ENCODE measurements around the gene THOC1.

The THOC1 gene

DNA sequence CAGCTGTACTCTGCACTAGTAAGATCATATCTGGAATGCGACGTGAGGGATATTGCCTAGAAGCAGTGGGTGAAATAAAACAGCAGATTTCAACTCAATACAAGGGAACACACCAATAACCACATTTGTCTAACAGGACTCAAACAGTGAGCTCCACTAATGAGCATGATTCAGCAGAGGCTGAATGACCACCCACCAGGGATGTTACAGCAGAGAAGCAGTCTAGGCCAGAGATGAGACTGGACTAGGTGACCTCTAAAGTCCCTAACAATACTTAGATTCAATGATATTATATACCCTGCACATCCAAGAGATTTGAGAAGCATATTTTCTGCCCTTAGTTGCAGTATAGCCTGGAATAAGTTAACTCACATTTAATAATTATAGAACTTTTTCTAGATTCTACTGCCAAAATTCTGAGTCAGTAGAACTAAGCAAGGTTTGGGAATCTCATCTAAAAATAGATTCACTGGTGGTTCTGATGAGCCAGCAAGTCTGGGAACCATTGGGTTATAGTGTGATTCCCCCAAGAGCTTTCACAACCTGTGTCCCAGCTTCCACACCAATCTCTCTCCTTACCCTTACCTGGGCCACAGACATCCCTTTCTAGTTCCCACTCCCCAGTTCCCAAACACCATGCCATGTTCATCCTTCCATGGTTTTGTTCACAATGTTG, 6.3 kb downstream of the THOC1 start:
- peaks cover 41% of the 10 kb centered on the region for H3K36me3 Mint-ChIP-seq (ENCODE audit: low read depth)
- no peak for DNase-seq (ENCODE audit: low spot score)
- H3K9me3 Mint-ChIP-seq = no peaks in the 10 kb centered on the region
- H3K4me1 Mint-ChIP-seq (ENCODE audit: low read depth) = peaks cover 10% of the 10 kb centered on the region
- no peak overlapping the region for H3K27ac Mint-ChIP-seq
- no peaks in the 10 kb centered on the region for H3K27me3 Mint-ChIP-seq (ENCODE audit: low read depth)
- H3K4me3 Mint-ChIP-seq = no peak overlapping the region

DNA sequence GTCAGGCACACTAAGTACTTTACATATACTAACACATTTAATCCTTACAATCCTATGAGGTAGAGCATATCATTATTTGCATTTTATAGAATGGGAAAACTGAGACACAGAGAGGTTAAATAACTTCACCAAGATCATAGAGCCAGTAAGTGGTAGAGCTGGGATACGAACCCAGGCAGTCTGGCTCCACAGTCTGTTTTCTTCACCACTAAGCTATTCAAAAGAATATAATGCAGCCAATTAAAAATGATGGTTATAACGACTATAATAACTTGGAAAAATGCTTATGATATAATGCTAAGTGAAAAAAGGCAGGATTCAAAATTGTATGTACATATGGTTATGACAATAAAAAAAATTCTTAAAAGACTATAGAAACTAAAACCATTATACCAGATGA, 7.3 kb downstream of the THOC1 start:
- Mint-ChIP-seq H3K9me3 (no peaks in the 10 kb centered on the region), H3K4me1 (ENCODE audit: low read depth) (peaks cover 5% of the 10 kb centered on the region), H3K36me3 (ENCODE audit: low read depth) (peaks cover 43% of the 10 kb centered on the region), H3K4me3 (no peak overlapping the region), H3K27ac (no peak overlapping the region), H3K27me3 (ENCODE audit: low read depth) (no peaks in the 10 kb centered on the region)
- DNase-seq (ENCODE audit: low spot score) = no peak

DNA sequence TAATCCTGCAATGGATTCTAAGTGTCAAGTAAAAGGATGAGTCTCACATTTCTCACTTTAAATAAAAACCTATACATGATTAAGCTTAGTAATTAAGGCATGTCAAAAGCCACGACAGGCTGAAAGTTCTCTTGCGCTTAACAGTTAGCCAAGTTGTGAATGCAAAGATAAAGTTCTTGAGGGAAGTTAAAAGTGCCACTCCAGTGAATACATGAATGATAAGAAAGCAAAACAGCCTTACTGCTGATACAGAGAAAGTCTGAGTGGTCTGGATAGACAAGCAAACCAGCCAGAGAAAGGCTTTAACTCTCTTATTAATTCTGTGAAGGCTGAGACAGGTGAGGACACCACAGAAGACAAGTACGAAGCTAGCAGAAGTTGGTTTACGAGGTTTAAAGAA, 12.7 kb downstream of the THOC1 start:
- DNase-seq (ENCODE audit: low spot score) = no peak
- Mint-ChIP-seq H3K27me3 (ENCODE audit: low read depth) (no peaks in the 10 kb centered on the region), H3K4me3 (no peak overlapping the region), H3K4me1 (ENCODE audit: low read depth) (peaks cover 3% of the 10 kb centered on the region), H3K27ac (no peak overlapping the region), H3K9me3 (no peaks in the 10 kb centered on the region), H3K36me3 (ENCODE audit: low read depth) (peaks cover 57% of the 10 kb centered on the region)

DNA sequence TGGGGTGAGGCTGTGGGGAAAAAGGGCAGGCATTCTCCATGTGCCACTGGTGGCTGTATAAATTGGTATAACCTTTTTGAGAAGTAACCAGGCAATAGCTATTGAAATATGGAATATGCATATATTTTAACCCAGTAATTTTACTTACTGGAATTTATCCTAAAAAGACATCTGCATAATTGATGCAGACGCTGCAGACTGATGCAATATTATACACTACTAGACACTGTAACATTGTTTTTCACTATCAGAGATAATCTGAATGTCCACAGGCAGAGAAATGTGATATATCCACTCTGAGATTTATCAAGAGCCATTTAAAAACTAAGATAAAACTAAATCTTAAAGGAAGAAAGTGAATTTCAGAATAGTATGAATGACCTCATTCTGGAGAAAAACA, 14.7 kb downstream of the THOC1 start:
- Mint-ChIP-seq H3K27ac (no peak overlapping the region), H3K9me3 (no peaks in the 10 kb centered on the region), H3K27me3 (ENCODE audit: low read depth) (no peaks in the 10 kb centered on the region), H3K4me1 (ENCODE audit: low read depth) (peaks cover 2% of the 10 kb centered on the region), H3K36me3 (ENCODE audit: low read depth) (peaks cover 54% of the 10 kb centered on the region), H3K4me3 (no peak overlapping the region)
- no peak for DNase-seq (ENCODE audit: low spot score)

DNA sequence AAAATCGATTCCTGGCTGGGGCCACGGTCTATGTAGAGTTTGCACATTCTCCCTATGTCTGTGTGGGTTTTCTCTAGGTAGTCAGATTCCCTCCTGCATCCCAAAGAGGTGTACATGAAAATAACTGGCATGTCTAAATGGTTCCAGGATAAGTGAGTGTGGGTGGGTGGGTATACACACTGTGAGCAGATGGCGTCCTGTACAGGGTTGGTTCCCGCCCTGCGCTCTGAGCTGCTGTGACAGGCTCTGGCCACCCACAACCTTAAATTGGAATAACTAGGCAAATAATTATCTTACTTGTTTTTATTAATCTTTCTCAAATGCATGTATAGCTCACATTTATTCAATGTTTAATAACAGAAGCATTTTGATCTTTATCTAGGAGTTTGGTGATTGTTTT, 16.3 kb downstream of the THOC1 start:
- H3K36me3 Mint-ChIP-seq (ENCODE audit: low read depth) = peaks cover 48% of the 10 kb centered on the region
- no peak overlapping the region for H3K4me3 Mint-ChIP-seq
- no peak for DNase-seq (ENCODE audit: low spot score)
- H3K27ac Mint-ChIP-seq = no peak overlapping the region
- no peaks in the 10 kb centered on the region for H3K9me3 Mint-ChIP-seq
- no peaks in the 10 kb centered on the region for H3K4me1 Mint-ChIP-seq (ENCODE audit: low read depth)
- no peaks in the 10 kb centered on the region for H3K27me3 Mint-ChIP-seq (ENCODE audit: low read depth)

DNA sequence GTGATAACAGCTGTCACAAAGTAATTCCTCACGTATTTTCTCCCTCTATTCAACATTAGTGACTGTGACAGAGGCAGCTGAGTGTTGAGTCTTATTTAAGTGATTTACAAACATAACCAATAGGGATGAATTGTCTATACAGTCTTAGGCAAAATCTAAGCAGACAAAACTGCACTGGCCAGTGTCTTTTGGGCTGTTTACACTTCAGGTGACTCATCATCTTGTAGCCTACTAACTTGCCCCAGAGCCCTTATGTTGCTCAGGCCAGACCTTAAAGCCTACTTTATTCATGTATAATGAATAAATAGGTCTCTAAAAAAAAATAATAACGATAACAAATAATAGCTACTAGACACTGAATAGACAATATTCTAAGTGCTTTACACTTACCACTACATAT, 17.2 kb downstream of the THOC1 start:
- H3K27me3 Mint-ChIP-seq (ENCODE audit: low read depth) = no peaks in the 10 kb centered on the region
- H3K9me3 Mint-ChIP-seq = no peaks in the 10 kb centered on the region
- H3K4me3 Mint-ChIP-seq = no peak overlapping the region
- no peak for DNase-seq (ENCODE audit: low spot score)
- H3K4me1 Mint-ChIP-seq (ENCODE audit: low read depth) = no peaks in the 10 kb centered on the region
- peaks cover 46% of the 10 kb centered on the region for H3K36me3 Mint-ChIP-seq (ENCODE audit: low read depth)
- no peak overlapping the region for H3K27ac Mint-ChIP-seq

DNA sequence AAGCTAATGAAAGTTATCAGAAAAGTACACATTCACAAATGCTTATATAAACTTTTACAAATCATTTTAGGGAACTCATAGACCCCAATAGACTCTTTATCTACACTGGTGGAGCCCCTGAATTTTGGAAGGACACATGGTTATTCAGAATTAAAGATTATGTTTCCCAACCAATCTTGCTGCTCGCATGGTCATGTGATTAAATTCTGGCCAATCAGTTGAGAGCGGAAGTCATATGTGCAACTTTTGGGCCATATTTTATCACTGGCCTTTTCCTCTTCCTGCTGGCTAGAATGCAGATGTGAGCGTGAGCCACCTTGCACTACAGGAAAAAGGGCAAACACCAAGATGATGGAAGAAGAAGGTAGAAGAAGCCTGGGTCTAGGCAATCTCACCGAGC, 19.8 kb downstream of the THOC1 start:
- Mint-ChIP-seq H3K27me3 (ENCODE audit: low read depth) (no peaks in the 10 kb centered on the region), H3K4me1 (ENCODE audit: low read depth) (no peaks in the 10 kb centered on the region), H3K36me3 (ENCODE audit: low read depth) (peaks cover 56% of the 10 kb centered on the region), H3K27ac (no peak overlapping the region), H3K4me3 (no peak overlapping the region), H3K9me3 (no peaks in the 10 kb centered on the region)
- no peak for DNase-seq (ENCODE audit: low spot score)

DNA sequence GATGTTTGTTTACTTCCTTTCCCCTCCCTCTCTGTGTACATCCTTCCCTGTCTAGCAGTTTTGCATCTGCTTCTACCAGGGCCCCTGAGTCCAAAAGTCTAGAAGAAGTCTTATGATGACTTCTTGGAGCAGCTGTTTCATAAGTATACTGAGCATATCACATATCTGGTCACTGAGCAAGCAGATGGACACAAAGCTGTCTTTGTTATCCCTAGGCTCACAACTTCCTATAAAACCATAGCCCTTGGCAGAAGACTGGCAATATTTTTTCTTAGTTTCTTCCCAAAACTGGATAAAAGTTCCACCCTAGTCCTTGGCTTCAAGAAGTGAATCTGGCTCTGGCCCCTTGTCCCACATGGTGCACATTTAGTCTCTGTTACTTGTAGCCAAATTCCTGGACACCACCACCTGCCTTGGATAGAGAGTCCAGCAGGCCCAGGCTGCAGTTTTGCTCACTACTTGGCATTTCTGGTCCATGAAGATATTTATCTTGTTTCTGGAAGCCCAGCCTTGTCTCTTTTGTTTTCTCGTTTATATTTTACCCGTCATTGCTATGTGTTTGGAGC, 22.5 kb downstream of the THOC1 start:
- H3K9me3 Mint-ChIP-seq = no peaks in the 10 kb centered on the region
- no peak for DNase-seq (ENCODE audit: low spot score)
- no peak overlapping the region for H3K4me3 Mint-ChIP-seq
- H3K27me3 Mint-ChIP-seq (ENCODE audit: low read depth) = no peaks in the 10 kb centered on the region
- no peaks in the 10 kb centered on the region for H3K4me1 Mint-ChIP-seq (ENCODE audit: low read depth)
- H3K27ac Mint-ChIP-seq = no peak overlapping the region
- peaks cover 44% of the 10 kb centered on the region for H3K36me3 Mint-ChIP-seq (ENCODE audit: low read depth)

DNA sequence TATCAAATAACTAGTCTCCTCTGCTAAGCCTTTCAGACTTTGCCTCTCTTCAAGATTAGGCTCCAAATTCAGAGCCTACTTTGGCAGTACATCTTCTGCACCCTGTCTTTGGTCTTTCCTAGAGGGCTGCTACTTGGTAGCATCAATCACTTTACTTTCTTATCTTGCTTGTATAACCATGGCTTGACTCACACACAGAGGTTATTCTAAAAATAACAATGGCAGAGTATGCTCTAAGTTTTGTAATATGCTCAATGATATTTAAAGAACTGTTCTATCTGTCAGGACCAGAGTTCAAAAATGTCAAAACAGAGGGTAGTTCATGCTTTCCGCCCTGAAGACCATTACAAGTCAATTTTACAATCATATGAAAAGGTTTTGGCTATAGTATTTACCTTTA, 27.7 kb downstream of the THOC1 start:
- Mint-ChIP-seq H3K4me1 (ENCODE audit: low read depth) (no peaks in the 10 kb centered on the region), H3K4me3 (no peak overlapping the region), H3K27ac (no peak overlapping the region), H3K36me3 (ENCODE audit: low read depth) (peaks cover 29% of the 10 kb centered on the region), H3K9me3 (no peaks in the 10 kb centered on the region), H3K27me3 (ENCODE audit: low read depth) (no peaks in the 10 kb centered on the region)
- DNase-seq (ENCODE audit: low spot score) = no peak

DNA sequence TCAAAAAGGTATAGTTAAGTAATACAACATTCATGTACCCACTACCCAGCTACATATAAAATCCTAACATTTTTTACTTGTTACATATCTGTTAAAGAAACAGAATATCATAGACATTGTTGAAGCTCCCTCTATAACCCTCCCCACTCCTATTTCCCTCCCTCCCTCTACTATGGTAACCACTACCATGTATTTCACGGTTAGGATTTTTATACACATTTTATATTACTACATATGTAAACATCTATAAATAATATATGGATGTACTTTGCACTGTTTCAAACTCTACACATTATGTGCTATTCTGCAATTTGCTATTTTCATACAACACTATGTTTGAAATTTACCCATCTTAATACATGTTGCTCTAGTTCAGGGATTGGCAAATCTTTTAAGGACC, 36.3 kb downstream of the THOC1 start:
- no peak overlapping the region for H3K27ac Mint-ChIP-seq
- no peak for DNase-seq (ENCODE audit: low spot score)
- no peak overlapping the region for H3K4me3 Mint-ChIP-seq
- H3K4me1 Mint-ChIP-seq (ENCODE audit: low read depth) = no peaks in the 10 kb centered on the region
- peaks cover 10% of the 10 kb centered on the region for H3K36me3 Mint-ChIP-seq (ENCODE audit: low read depth)
- no peaks in the 10 kb centered on the region for H3K9me3 Mint-ChIP-seq
- no peaks in the 10 kb centered on the region for H3K27me3 Mint-ChIP-seq (ENCODE audit: low read depth)

DNA sequence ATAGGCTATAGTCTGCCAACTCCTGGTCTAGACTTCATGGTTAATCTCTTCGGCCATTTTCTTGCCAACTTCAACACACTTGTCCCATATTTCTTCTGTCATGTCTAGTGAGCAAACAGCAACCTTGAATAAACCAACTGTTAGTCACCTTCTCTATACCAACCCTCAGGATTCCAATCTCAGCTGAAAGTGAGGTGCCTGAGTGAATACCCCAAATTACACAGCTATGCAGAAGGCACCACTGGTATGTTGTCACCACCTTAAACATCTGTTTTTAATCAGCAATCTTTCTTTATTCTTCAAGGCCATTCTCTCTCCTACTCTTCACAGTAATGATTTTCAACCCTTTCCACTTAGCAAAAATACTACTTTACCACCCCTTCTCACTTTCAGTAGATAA, 39.3 kb downstream of the THOC1 start:
- H3K27me3 Mint-ChIP-seq (ENCODE audit: low read depth) = no peaks in the 10 kb centered on the region
- no peak for DNase-seq (ENCODE audit: low spot score)
- H3K4me1 Mint-ChIP-seq (ENCODE audit: low read depth) = no peaks in the 10 kb centered on the region
- H3K9me3 Mint-ChIP-seq = no peaks in the 10 kb centered on the region
- H3K36me3 Mint-ChIP-seq (ENCODE audit: low read depth) = peaks cover 28% of the 10 kb centered on the region
- no peak overlapping the region for H3K4me3 Mint-ChIP-seq
- H3K27ac Mint-ChIP-seq = no peak overlapping the region

DNA sequence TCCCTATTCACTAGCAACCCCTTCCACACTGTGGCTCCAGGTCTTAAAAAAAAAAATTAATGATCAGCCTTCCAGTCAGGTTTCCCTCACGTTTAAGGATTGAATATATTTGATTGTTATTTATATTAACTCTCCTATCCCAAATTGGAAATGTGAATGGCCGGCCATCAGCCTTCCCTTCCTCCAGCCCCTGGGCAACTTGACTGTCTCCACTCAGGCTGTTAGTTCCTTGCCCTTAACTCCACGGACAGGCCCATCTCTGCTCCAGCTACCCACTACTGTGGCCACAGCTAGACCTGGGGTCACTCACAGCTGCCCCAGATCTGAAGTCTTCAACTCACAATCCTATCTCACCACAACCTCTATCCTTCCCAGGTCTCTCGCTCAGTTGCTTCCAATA, 39.9 kb downstream of the THOC1 start:
- Mint-ChIP-seq H3K36me3 (ENCODE audit: low read depth) (peaks cover 32% of the 10 kb centered on the region), H3K9me3 (no peaks in the 10 kb centered on the region), H3K4me1 (ENCODE audit: low read depth) (no peaks in the 10 kb centered on the region), H3K27me3 (ENCODE audit: low read depth) (no peaks in the 10 kb centered on the region), H3K4me3 (no peak overlapping the region), H3K27ac (no peak overlapping the region)
- no peak for DNase-seq (ENCODE audit: low spot score)

DNA sequence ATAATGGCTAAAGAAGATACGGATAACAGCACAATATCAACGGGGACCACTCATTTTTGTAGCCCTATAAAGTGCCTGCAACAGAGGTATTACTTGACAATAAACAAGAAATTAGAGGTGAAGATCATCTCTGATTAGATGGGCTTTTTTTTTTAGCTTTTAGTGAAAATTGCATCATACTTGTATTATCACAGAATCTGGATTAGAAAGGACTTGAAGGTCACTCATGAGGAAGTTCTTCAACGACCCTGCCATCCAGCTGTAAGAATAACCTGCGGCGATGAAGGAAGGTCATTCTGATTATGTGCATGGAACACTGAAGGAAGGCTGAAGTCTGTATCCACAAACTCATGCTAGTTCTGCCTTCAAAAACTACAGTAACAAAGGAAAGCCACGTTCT, 40.5 kb downstream of the THOC1 start:
- no peak for DNase-seq (ENCODE audit: low spot score)
- no peaks in the 10 kb centered on the region for H3K27me3 Mint-ChIP-seq (ENCODE audit: low read depth)
- no peaks in the 10 kb centered on the region for H3K9me3 Mint-ChIP-seq
- H3K4me3 Mint-ChIP-seq = no peak overlapping the region
- no peaks in the 10 kb centered on the region for H3K4me1 Mint-ChIP-seq (ENCODE audit: low read depth)
- no peak overlapping the region for H3K27ac Mint-ChIP-seq
- H3K36me3 Mint-ChIP-seq (ENCODE audit: low read depth) = peaks cover 37% of the 10 kb centered on the region

DNA sequence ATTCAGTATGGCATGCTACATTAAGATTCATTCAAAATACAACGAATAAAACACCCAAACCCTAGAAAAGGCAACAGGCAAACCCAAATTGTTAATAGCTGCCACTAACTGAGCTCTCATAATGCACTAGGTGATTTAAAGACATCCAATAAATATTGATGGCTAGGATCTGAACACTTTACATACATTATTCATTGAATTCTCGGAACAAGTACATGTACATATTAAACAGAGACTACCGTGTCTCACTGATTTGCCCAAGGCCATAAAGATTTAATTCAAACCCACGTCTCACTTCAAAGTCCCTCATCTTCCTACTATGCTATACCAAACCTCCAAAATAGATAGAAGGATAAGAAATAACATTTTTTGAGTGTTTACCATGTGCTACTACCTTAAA, 42.1 kb downstream of the THOC1 start:
- H3K36me3 Mint-ChIP-seq (ENCODE audit: low read depth) = peaks cover 44% of the 10 kb centered on the region
- no peak overlapping the region for H3K4me3 Mint-ChIP-seq
- H3K27ac Mint-ChIP-seq = no peak overlapping the region
- H3K9me3 Mint-ChIP-seq = no peaks in the 10 kb centered on the region
- H3K27me3 Mint-ChIP-seq (ENCODE audit: low read depth) = no peaks in the 10 kb centered on the region
- no peaks in the 10 kb centered on the region for H3K4me1 Mint-ChIP-seq (ENCODE audit: low read depth)
- DNase-seq (ENCODE audit: low spot score) = no peak

DNA sequence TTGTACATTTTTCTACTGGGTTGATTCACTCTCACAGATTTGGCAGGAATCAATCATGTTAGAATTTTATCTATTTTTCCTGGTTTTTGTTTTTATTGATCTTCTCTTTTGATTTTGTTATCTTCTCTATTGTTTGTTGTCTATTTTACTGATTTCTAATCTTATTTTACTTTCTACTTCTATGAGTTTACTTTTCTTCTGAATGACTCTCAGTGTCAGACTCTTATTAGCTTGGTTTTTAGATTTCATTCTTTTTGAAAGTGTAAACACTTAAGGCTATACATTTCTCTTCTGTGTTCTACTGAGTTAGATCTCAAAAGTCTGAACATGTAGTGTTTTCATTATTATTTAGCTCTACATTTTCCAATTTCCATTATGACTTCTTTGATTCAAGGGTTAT, 47.1 kb downstream of the THOC1 start:
- no peak overlapping the region for H3K4me3 Mint-ChIP-seq
- peaks cover 61% of the 10 kb centered on the region for H3K36me3 Mint-ChIP-seq (ENCODE audit: low read depth)
- no peaks in the 10 kb centered on the region for H3K4me1 Mint-ChIP-seq (ENCODE audit: low read depth)
- H3K27ac Mint-ChIP-seq = no peak overlapping the region
- no peaks in the 10 kb centered on the region for H3K9me3 Mint-ChIP-seq
- DNase-seq (ENCODE audit: low spot score) = no peak
- no peaks in the 10 kb centered on the region for H3K27me3 Mint-ChIP-seq (ENCODE audit: low read depth)
